ENCODE measurements around the gene C17orf67.

DNA sequence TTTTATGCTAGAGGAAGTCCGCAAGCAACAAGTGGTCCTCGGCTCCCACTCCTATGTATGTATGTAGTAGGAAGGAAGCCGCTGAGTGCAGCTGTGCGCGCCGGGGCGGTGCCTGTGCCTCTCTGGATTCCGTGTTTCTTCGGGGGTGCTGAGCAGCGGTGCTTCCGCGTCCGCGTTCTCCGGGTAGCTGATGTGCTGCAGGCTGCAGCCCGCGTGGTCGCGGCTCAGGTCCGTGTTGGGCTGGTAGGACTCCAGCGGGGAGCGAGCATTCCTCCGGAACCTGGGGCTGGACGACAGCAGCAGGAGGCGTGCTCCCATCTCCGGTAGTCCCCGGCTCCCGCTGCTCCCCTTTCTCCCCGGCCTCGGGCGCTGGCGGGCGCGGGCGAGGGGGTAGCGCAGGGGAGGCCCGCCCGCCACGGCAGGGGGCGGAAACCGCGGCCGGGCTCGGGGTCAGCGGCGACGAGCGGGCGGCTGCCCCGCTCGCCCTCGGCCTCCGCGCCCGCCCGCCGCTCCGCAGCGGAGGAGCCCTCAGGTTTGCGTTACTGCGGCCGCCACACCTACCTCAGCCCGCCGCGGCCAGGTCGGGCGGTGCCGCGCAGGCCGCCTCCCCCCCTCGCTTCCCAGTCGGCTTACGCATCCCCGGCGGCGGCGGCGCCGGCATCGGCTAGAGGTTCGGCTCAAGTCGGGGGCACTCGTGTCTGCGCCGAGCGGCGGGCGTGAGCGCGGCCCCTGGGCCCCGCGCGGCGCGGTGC is 487 bp downstream of the C17orf67 start:
- no peak for TF ChIP-seq EZH2 (IDR thresholded peaks at IDR 0.05; ENCODE audit: borderline replicate concordance, control insufficient read depth, low read depth, low read length)
- TF ChIP-seq BACH1 (IDR thresholded peaks at IDR 0.05; ENCODE audit: borderline replicate concordance) = peak; percentile 63; the same call in 1 of the 2 replicates
